GM19455 (cell line): ENCODE measurements around the gene CLASRP.

ENCODE experiments used
- ATAC-seq: cut with Tn5 transposase; IDR thresholded peaks from one replicate; pipeline ENCODE4 v1.9.1; 2021; ENCODE audit not compliant: unreplicated experiment

The CLASRP gene

DNA sequence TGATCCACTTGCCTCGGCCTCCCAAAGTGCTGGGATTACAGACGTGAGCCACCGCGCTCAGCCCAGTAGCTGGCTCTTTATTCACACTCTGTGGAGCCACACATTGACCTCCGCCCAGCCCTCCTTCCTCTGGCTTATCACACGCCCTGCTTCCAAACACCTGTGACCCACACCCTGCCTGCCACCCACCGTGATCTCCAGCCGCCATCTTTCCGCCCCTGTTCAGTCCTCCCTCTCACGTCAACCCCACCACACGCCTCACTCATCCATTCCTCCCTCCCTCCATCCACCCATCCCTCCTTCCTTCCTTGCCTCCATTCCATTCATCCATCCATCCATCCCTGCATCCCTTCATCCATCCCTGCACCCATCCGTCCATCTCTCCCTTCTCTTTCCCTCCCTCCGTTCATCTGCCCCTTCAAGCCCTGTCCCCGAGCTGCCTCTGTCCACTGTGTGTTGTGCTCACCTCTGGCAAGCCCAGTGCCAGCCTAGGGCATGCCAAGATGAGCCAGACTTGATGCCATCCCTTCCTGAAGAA, 19.8 kb downstream of the CLASRP start:
- no peak for ATAC-seq

DNA sequence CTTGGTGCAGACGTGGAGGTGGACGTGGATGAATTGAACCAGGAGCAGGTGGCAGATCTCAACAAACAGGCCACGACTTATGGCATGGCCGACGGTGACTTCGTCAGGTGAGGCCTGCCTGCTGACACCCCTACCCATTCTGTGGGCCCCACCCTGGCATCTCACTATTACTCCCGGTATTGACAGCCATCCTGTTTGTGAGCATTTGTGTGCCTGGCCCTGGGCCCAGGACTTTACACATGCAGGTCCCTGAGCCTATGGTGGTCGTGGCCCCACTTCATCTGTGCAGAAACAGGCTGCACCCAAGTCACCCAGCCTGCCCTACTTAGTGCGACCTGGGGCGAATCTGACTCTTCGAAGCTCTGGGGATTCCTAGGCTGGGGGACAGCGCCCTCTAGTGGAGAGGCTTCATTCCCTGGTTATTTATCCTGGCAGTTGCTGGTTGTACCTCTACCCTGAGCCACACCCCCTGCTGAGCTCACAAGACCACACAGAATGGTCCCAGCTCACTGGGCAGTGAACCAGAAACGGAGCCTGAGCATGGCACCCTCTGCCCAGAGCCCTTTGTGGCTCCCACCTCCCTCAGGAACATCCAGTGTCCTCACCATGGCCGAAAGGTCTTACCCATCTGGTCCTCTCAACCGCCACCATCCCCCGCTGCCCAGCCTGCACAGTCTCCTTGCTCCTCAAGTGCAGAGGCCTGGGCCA, 20.6 kb downstream of the CLASRP start:
- ATAC-seq, result no peak

DNA sequence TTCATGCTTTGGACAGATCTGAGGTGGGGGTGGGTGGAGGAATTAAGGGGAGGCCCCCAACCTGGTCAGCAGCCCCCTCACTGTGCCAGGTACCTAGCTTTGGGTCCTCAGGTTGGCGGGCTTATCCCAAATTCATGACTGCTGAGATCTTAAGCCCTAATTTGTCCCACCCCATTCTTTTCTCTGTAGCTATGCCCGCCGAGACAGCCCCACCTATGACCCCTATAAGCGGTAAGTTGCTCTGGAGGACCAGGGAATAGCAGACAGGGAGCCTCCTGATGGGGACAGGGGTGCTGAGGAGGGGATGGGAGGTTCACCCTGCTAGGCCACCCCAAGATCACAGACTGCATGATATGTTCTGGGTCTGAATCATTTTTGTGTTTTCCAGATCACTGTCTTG, 23.1 kb downstream of the CLASRP start:
- ATAC-seq, result no peak

DNA sequence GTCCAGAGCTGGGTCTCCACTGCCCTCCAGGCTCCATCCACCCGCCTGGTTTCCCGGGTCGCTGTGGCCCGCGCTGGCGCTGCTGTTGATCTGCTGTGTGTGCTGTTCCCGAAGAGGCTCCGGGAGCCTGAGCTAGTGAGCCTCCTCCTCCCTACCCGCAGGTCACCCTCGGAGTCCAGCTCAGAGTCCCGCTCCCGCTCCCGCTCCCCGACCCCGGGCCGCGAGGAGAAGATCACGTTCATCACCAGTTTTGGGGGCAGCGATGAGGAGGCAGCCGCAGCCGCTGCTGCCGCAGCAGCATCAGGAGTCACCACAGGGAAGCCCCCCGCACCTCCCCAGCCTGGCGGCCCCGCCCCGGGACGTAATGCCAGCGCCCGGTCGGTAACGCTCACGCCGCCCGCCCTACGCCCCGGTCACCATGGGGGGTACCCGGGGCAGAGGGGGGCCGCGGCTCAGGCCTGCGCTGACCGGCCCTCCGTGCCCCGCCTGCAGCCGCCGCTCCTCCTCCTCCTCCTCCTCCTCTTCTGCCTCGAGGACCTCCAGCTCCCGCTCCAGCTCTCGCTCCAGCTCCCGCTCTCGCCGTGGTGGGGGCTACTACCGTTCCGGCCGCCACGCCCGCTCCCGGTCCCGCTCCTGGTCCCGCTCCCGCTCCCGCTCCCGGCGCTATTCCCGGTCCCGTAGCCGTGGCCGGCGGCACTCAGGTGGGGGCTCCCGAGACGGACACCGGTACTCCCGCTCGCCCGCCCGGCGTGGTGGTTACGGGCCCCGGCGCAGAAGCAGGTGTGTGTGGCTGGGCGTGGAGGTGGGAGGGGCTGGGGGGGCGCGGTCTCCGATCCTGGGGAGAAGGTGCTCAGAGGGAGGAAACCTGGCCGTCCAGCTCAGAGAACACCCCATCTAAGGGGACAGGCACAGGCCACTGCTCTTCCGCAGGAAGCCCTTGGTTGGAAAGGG, 25.3 kb downstream of the CLASRP start:
- ATAC-seq, result no peak

DNA sequence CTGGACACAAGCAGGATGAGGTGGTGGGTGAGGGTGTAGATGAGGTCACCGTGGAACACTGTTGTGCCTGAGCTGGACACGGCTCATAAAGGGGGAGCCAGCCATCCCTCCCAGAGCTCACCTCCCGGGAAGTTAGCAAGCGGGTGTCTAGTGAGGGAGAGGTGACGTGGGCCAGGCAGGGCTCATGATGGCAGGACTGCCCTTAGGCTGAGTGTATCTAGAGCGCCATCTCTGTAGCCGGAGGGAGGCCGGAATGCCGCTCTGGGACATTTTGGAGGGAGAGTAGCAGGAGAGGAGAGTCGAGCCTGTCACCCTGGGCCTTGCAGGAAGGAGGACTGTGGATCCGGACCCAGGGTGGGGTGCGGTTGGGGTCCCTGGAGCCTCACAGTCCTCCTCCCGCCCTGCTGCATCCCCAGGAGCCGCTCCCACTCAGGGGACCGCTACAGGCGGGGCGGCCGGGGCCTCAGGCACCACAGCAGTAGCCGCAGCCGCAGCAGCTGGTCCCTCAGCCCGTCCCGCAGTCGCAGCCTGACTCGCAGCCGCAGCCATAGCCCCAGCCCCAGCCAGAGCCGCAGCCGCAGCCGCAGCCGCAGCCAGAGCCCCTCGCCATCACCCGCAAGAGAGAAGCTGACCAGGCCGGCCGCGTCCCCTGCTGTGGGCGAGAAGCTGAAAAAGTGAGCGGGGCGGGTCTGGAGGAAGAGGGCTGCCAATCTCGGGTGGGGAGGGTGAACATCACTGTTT, 28.2 kb downstream of the CLASRP start:
- ATAC-seq, result no peak

DNA sequence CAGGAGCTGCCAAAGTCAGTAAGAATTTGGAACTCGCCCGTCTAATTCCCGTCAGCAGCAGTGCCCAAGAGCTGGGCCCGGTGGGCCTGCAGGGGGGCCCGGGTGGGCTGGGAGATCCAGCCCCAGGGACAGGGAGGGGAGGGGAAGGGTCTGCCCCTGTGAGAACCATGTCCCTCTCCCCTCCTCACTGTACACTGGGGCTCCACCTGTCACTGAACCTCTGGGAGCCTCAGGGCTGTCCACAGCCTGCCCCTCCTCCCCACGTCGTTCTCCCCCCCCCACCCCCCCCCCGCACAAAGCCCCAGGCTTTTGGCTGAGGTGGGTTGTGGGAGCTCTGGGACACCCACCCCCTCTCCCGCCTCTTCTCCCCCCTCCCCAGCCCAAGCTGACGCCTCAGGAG, 29.2 kb downstream of the CLASRP start:
- no peak for ATAC-seq

DNA sequence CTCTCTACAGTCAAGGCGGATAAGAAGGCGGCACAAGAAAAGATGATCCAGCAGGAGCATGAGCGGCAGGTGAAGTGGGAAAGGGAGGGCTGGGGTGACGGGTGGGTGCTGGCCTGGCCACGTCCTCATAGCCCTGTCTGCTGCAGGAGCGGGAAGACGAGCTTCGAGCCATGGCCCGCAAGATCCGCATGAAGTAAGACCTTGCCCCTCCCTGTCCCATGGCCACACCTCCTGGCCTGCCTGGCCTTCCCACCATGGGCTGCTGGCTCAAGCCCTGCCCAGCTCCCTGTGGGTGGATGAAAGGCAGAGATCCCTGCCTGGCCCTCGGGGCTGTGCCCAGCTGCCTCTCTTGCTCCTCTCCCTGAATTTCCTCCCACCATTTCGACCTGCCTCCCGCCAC, 30.2 kb downstream of the CLASRP start:
- ATAC-seq, result no peak

DNA sequence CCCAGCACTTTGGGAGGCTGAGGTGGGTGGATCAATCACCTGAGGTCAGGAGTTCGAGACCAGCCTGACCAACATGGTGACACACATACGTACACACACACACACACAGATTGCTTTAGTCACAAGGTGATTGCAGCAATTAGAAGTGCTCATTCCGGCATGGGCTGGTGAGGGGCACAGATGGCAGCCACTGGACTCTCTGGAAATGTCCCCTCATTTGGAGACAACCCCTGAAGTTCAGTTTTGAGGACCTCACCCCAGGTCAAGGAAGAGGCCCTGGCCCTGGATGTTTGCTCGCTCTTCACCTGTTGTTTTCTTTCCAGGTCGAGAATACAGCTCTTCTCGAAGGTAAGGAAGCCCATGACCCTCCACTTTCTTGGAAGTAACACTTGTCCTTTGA, 31.4 kb downstream of the CLASRP start:
- no peak for ATAC-seq

DNA sequence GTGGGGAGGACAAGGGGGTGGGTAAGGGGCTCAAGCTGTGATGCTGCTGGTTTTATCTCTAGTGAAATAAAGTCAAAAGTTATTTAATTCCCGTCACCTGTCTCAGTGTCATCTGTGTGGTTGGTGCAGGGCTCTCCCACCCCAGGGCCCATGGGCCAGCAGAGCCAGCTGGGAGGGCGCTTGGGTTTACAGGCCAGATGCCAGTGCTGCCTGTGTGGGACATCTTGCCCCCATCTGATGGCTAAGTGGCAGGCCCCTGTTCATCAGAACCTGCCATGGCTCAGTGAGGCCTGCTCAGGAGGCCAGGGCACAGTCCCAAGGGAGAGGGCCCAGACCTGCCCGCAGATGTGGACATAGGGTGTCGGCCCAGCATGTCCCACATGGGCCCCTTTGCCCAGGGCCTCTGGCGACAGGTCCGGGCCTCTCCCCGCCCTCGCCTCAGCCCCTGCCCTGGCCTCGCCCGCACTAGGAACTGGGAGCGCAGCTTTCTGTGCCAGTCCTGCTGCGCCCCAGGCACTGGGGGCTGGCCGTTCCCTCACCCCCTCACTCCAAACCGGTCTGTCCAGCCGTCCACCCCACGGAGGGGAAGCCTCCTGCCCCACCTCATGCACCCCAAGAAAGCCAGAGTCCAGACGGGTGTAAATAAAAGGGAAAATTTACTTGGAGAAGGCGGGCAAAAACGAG, 32.2 kb downstream of the CLASRP start:
- no peak for ATAC-seq

DNA sequence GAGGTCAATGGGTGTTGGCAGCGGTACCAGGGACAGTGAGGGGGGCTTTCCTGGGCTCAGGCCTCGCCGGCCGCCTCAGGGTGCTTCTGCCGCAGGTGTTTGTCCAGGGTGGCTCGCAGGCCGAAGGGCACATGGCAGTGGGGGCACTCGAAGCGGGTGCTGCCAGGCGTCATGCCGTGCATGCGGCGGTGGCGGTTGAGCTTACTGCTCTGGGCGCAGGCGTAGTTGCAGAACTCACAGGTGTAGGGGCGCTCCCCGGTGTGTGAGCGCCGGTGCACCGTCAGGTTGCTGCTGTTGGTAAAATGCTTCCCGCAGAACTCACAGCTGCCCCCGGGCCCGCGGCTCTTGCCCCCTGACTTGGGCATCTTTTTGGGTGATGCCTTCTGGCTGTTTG, 32.7 kb downstream of the CLASRP start:
- no peak for ATAC-seq

DNA sequence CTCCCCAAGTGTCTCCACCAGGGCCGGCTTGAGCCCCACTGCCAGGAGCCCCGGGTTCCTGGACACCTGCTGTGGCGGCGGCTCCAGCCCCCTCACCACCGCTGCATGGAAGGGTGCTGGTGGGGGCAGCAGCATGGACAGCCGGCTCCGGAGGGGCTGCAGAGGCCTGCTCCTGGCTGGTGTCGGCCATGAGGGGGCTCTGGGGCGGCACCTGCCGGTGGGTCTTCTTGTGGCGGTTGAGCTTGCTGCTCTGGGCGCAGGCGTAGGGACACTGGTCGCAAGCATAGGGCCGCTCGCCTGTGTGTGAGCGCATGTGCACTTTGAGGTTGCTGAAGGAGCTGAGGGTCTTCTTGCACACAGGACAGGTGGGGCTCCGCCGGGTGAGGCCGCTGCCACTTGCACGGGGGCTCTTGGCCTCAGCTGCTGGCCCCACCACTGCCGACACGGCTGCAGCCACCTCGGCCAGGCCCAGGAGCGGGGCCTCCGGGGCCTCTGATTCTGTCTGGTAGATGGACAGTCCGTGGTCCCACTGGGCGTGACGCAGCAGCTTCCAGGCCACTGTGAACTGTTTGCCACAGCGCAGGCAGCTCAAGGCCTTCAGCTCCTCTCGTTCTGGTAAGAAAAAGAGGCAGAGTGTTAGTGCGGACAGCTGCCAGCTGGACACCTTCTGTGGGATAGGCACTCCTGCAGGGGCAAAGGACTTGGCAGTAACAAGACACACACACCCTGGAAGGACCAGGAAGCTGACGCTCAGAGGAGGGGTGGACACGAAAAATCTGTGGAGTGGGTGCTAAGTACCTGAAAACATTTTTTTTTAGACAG, 33.3 kb downstream of the CLASRP start:
- ATAC-seq, result no peak

DNA sequence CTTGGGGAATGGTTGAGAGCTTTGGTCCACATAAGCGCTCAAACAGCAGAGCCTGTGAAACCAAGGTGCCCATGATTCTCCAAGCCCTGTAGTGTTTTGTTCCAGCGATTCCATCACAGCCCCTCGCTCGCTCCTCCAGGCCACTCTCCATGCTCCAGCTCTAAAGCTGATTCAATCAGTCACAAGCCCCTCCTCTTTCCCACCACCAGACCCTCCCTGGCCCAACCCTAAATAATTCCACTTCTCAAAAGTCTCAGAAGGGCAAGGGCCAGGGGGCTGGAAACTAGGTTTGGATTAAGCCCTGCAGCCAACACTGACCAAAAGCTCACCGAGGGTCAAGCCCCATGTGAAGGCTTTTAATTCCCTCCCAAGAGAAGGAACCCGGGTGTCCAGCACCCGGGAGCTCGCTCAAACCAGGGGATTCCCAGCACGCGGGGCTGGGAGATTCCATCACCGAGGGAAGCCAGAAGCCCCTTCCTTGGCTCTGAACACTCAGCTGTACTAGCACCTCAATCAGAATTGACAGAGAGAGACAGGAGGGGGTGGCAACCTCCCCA, 36.0 kb downstream of the CLASRP start:
- no peak for ATAC-seq

DNA sequence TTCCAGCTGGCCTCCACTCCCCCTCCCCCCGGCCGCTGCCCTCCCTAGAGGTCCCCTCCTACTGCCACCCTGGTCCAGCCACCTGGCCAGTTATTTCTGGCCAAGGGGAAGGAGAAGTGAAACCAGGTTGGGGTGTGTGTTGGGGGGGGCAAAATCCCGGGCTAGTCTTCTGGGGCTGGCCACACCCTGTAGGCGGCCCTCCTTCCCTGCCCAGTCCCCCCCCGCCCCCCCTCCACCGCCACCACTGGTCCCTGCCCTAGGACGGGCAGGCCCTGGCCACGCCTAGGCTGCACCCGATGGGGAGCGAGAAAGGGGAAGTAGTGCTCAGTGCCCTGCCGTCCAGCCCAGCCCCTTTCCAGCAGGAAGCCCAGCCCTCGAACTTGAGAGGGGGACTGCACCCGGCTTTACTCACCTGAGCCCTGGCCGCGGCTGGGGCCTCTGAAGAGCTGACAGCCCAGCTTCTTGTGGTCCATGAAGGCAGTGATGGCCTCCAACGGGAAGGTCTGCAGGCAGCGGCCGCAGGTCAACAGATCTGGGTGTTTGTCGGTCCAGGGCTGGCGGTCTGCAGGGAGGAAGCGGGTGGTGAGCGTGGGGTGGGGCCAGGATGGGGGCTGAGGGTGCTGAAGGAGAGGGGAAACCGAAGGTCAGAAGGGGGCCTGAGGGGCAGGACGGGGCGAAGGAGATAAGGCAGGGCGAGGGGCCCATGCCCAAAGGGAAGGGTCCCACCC, 36.6 kb downstream of the CLASRP start:
- ATAC-seq, result peak; percentile 41

DNA sequence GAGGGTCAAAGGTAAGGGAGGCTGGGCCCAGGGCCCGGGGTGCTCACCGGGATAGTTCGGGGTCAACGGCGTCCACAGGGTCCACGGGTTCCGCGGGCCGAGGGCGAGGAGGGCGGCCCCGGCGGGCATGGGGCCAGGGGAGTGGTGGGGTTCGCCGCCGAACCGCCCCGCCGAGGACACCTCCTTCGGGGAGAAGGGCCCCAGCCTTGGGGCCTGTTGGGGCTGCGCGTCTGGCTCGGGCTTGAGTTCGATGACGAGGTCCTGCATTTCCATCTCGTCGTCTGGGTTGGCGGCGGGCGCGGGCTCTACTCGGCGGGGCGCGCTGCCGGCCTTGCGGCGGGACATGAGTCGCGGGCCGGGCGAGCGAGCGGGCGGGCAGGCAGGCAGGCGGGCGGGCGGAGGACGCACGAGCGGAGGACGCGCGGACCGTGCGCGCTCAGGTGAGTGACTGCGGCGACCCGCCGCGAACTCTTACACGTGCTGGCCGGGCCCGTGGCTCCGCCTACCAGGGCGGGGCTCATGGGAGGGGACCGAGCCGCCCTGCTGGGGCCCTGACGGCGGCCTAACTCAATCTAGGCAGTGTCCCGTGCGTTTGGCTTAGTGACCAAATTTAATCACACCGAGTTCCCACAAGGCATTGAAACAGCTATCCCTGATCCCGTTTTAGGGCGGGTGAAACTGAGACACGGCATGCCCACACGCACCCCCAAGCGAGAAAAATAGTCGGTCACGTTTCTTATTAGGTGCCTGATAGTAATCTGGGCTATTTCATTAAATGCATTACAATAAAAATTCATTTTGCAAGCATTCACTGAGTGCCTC, 37.4 kb downstream of the CLASRP start, which contains the start of gene ZNF296:
TSS of gene ZNF296 (minus strand) at position 450 of the 822 bp plus-strand sequence. CDS start at position 345, 105 bp downstream.
- ATAC-seq, result peak; percentile 40

DNA sequence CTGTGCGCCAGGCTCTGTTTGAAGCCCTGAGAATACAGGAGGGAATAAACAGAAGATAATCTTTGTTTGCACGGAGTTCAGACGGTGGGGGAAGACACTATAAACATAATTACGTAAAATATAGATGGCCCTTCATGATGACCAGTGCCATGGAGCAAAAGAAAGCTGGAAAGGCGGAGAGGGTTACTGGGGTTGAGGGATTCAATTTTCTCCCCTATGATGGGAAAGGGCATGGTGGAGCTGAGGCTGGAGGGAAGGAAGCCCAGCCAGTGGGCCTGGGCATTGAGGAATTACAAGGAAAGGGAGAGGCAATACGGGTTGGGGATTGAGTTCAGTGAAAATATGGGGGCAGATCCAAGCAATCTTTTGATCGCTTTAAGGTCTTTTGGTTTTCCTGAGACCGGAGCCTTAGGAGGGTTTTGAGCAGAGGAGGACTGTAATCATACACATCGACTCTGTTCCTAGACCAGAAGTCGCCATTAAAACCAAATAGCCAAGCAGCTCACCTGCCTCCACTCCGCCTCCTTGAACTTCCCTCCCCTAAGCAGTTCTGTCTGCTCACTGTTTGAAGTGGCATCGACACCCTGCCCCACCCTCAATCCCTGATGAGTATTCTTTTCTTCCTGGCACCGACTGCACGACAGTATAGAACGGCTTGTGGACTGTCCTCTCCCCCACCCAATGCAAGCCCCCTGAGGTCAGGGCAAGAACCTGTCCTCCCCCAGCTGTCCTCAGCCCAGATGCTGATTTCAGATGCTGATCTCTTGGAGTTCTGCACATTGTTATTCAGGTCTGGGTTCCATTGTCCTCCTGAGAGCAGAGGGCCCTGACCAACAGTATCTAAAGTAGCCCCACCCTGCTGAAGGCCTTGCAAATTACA, 38.2 kb downstream of the CLASRP start:
- no peak for ATAC-seq

DNA sequence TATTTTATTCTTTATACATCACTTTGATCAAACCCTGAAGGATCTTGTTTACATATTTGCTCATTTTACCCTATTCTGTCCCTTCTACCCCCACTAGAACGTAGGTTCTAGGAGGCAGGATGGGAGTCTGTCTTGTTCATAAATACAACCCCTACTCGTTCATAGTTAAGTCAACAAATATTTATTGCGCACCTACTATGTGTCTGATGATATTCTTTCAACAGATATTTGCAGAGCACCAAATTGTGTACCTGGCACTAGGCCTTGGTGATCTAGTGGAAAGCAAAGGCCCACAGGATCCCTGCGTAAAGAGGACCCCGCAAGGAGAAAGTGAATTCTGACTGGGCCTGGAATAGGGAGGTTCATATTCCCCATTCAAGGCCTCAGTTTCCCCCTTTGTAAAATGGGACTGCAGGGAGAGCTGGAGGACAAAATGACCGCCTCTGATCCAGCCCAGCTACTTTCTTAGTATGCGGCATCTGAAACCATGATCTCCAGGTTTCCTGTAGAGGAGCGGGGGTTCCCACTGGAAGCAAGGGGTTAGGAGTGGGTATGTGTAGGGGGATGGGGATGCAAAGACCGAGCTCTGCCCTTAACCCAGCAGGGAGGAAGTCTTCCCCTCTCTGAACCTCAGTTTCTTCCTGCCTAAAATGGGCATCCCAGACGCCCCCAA, 39.7 kb downstream of the CLASRP start:
- ATAC-seq, result no peak
